ENCODE measurements around the gene SHOC1.

DNA sequence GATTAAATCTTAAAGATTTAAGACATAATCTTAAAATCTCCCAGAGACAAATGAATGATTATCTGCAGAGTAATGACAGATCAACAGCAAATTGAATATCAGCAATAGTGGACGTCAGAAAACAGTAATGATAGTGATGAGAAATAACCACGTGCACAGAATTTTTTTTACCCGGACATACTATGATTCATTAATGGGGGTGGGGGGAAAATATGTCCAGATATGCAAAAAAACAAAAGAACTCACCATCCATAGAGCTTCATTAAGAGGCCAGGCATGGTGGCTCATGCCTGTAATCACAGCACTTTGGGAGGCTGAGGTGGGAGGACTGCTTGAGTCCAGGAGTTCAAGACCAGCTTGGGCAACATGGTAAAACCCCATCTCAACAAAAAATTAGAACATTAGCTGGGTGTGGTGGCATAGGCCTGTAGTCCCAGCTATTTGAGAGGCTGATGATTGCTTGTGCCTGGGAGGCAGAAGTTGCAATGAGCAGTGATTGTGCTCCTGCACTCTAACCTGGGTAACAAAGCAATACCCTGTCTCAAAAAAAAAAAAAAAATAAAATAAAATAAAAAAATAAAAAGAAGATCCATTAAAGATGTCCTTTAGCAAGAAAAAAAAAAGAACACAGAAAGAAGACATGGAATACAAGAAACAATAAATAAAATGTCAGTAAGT is 30.9 kb upstream of the SHOC1 start:
- no peak for TF ChIP-seq POLR2A (IDR thresholded peaks at IDR 0.05)
- no peak for TF ChIP-seq CTCF (IDR thresholded peaks at IDR 0.05)
- no peak for TF ChIP-seq POLR2AphosphoS5 (IDR thresholded peaks at IDR 0.05)

All from breast epithelium (tissue), 3 donors.